Measurements from ENCODE around the gene GALNT2. TPM values are rescaled to one million over a fixed set of nuclear protein-coding genes. Genes with fewer than 3 reads are reported as not detected.

Gene GALNT2
- polyA plus RNA-seq, 3 donors, result 19.6 to 25.6 (median 23.4) TPM

DNA sequence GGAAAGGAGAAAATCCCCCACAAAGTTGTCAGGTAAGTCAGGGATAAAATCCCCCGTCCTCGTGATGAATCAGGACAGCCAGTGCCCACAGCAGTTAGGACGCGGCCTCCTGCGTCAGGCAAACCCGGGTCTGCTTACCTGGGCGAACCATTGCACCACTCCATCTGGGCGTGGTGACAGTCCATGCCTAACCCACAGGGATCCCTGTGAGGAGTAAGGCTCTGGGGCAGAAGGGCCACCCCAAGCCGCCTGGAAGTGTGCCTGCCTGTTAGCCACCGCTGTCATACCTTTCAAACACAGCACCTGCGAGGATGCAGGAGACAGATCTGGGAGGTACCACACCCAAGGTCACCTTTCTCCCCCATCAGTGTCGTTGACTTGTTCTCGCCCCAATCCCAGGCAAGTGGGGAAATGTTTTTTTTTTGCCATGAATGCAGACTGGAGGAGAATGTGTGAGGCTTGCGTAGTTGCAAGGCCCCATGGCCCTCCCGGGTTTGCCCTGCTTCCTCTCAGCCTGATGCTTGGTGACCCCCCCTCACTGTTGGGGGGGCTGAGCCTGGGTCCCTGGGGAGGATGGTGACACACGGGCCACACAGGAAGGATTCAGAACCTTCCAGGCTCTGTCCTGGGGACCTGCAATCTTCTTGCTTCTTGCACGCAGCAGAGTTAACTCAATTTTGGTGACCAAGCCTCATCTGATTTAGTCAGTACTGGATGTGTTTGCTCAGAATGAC lies 252.1 kb downstream of the GALNT2 start:
- WGBS (ENCODE audit: insufficient coverage), result 94% methylated on average over 14 of the region's 17 CpGs
- Histone ChIP-seq H3K4me1 (ENCODE audit: control insufficient read depth in 1 of 2, insufficient read depth in 2 of 2, low read length in 2 of 2) (no peaks in the 10 kb centered on the region), H3K4me3 (replicated peaks in 1 of 3; ENCODE audit: low read depth in 2 of 3, low read length in 3 of 3) (no peak overlapping the region), H3K27ac (ENCODE audit: low read depth in 1 of 2, low read length in 2 of 2) (no peak overlapping the region), H2AFZ (ENCODE audit: insufficient read depth, low read depth, low read length, poor library complexity, severe bottlenecking) (no peak overlapping the region), H3K27me3 (ENCODE audit: control insufficient read depth in 2 of 2, insufficient read depth in 2 of 2, low read length in 2 of 2) (no peaks in the 10 kb centered on the region), H3K9me3 (replicated peaks in 1 of 2; ENCODE audit: control insufficient read depth in 1 of 2, insufficient read depth in 1 of 2, low read length in 2 of 2) (no peaks in the 10 kb centered on the region), H3K9ac (ENCODE audit: insufficient read depth, low read length, poor library complexity, severe bottlenecking) (no peak overlapping the region), H4K20me1 (ENCODE audit: insufficient read depth, low read length) (no peaks in the 10 kb centered on the region), H3K4me2 (replicated peaks; ENCODE audit: extremely low read depth, low read length, poor library complexity, severe bottlenecking) (no peak overlapping the region), H3K36me3 (replicated peaks in 1 of 2; ENCODE audit: control insufficient read depth in 1 of 2, insufficient read depth in 2 of 2, low read length in 2 of 2) (no peaks in the 10 kb centered on the region), H3K79me2 (ENCODE audit: insufficient read depth, low read length) (no peaks in the 10 kb centered on the region)
- Mint-ChIP-seq H3K27me3 (ENCODE audit: low read depth in 3 of 3) (peaks cover 0 to 4% (median 4%) of the 10 kb centered on the region in 3 donors), H3K4me1 (no peaks in the 10 kb centered on the region), H3K9me3 (no peaks in the 10 kb centered on the region), H3K27ac (no peak overlapping the region), H3K36me3 (no peaks in the 10 kb centered on the region), H3K4me3 (no peak overlapping the region)
- intact Hi-C loops (cut with micrococcal nuclease), result no loop called here
- no peak for DNase-seq
- TF ChIP-seq, protein P1, sequence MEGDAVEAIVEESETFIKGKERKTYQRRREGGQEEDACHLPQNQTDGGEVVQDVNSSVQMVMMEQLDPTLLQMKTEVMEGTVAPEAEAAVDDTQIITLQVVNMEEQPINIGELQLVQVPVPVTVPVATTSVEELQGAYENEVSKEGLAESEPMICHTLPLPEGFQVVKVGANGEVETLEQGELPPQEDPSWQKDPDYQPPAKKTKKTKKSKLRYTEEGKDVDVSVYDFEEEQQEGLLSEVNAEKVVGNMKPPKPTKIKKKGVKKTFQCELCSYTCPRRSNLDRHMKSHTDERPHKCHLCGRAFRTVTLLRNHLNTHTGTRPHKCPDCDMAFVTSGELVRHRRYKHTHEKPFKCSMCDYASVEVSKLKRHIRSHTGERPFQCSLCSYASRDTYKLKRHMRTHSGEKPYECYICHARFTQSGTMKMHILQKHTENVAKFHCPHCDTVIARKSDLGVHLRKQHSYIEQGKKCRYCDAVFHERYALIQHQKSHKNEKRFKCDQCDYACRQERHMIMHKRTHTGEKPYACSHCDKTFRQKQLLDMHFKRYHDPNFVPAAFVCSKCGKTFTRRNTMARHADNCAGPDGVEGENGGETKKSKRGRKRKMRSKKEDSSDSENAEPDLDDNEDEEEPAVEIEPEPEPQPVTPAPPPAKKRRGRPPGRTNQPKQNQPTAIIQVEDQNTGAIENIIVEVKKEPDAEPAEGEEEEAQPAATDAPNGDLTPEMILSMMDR (IDR thresholded peaks at IDR 0.05), result no peak

DNA sequence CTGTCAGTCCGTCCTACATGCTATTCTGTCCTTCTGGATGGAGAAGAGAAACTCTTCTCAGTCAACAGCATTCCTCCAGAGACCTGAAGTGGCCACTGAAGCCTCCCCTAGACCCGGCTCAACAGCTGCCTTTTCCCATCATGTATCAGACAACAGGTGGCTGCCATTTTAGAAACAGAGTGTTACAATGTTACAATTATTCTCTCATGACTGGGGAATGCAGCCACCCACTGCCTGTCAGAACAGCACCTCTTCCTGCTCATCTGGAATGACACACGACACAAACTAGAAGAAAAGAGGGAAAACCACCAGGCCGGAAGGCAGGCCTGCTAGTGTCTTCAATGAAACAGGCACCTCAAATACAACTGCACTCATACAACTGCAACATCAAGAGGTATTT lies 253.8 kb downstream of the GALNT2 start:
- H2AFZ ChIP-seq (ENCODE audit: insufficient read depth, low read depth, low read length, poor library complexity, severe bottlenecking), result no peak overlapping the region
- no peak overlapping the region for H3K4me3 Mint-ChIP-seq
- H3K9ac ChIP-seq (ENCODE audit: insufficient read depth, low read length, poor library complexity, severe bottlenecking), result no peak overlapping the region
- H3K4me3 ChIP-seq (replicated peaks in 1 of 3; ENCODE audit: low read depth in 2 of 3, low read length in 3 of 3), result no peak overlapping the region
- no peak overlapping the region for H3K27ac ChIP-seq (ENCODE audit: low read depth in 1 of 2, low read length in 2 of 2)
- no peaks in the 10 kb centered on the region for H3K4me1 Mint-ChIP-seq
- no peaks in the 10 kb centered on the region for H4K20me1 ChIP-seq (ENCODE audit: insufficient read depth, low read length)
- no peaks in the 10 kb centered on the region for H3K36me3 Mint-ChIP-seq
- no peak overlapping the region for H3K27ac Mint-ChIP-seq
- peaks cover 0 to 7% (median 4%) of the 10 kb centered on the region in 3 donors for H3K27me3 Mint-ChIP-seq (ENCODE audit: low read depth in 3 of 3)
- intact Hi-C loops (cut with micrococcal nuclease), result no loop called here
- no peaks in the 10 kb centered on the region for H3K4me1 ChIP-seq (ENCODE audit: control insufficient read depth in 1 of 2, insufficient read depth in 2 of 2, low read length in 2 of 2)
- H3K4me2 ChIP-seq (replicated peaks; ENCODE audit: extremely low read depth, low read length, poor library complexity, severe bottlenecking), result no peak overlapping the region
- WGBS (ENCODE audit: insufficient coverage), result 66% methylated on average over 2 of the region's 4 CpGs
- H3K27me3 ChIP-seq (ENCODE audit: control insufficient read depth in 2 of 2, insufficient read depth in 2 of 2, low read length in 2 of 2), result no peaks in the 10 kb centered on the region
- DNase-seq, result no peak
- H3K79me2 ChIP-seq (ENCODE audit: insufficient read depth, low read length), result no peaks in the 10 kb centered on the region
- H3K9me3 Mint-ChIP-seq, result no peaks in the 10 kb centered on the region
- TF ChIP-seq, protein P1 (IDR thresholded peaks at IDR 0.05), result no peak
- H3K9me3 ChIP-seq (replicated peaks in 1 of 2; ENCODE audit: control insufficient read depth in 1 of 2, insufficient read depth in 1 of 2, low read length in 2 of 2), result no peaks in the 10 kb centered on the region
- H3K36me3 ChIP-seq (replicated peaks in 1 of 2; ENCODE audit: control insufficient read depth in 1 of 2, insufficient read depth in 2 of 2, low read length in 2 of 2), result no peaks in the 10 kb centered on the region

All from CD14-positive monocyte (primary cell).